Loucy (cell line): ENCODE measurements around the gene HIC1.

Experiments
- H2AFZ ChIP-seq: fragments of 200-600 bp; sonication (generic); 2 replicates; pipeline ENCODE4 v1.6.0; 2016; ENCODE audit warnings: antibody characterized with exemption, mild to moderate bottlenecking, low read length, moderate library complexity
- H3F3A ChIP-seq: fragments of 200-600 bp; 2 replicates; pipeline ENCODE4 v1.6.0; 2016; ENCODE audit warnings: antibody characterized with exemption, low read depth, mild to moderate bottlenecking
- H3K27me3 ChIP-seq: fragments of 200-600 bp; sonication (generic); 2 replicates; pipeline ENCODE4 v1.6.1; 2014; ENCODE audit warnings: low read length, mild to moderate bottlenecking; ENCODE audit not compliant: insufficient read depth, poor library complexity, severe bottlenecking
- H3K36me3 ChIP-seq: fragments of 200-600 bp; sonication (generic); 2 replicates; pipeline ENCODE4 v1.6.1; 2016; ENCODE audit warnings: low read length; ENCODE audit not compliant: insufficient read depth
- H3K4me1 ChIP-seq: fragments of 200-600 bp; sonication (generic); 2 replicates; pipeline ENCODE4 v1.5.1; 2014; ENCODE audit warnings: low read length, mild to moderate bottlenecking; ENCODE audit not compliant: insufficient read depth, poor library complexity, severe bottlenecking
- H3K4me2 ChIP-seq: fragments of 200-600 bp; sonication (generic); 2 replicates; pipeline ENCODE4 v1.6.0; 2014; ENCODE audit warnings: antibody characterized with exemption, low read length, low read depth, mild to moderate bottlenecking; ENCODE audit not compliant: poor library complexity, severe bottlenecking
- H3K4me3 ChIP-seq: fragments of 200-600 bp; sonication (generic); 2 replicates; pipeline ENCODE4 v1.5.1; 2014; ENCODE audit warnings: low read length, mild to moderate bottlenecking, mixed read lengths; ENCODE audit not compliant: poor library complexity, severe bottlenecking
- H3K79me2 ChIP-seq: fragments of 200-600 bp; sonication (generic); 2 replicates; pipeline ENCODE4 v1.6.1; 2014; ENCODE audit warnings: low read length; ENCODE audit not compliant: insufficient read depth
- H3K9ac ChIP-seq: fragments of 200-600 bp; sonication (generic); 2 replicates; pipeline ENCODE4 v1.6.0; 2014; ENCODE audit warnings: mild to moderate bottlenecking, low read depth, low read length, moderate library complexity; ENCODE audit not compliant: poor library complexity, severe bottlenecking
- H3K9me2 ChIP-seq: fragments of 200-600 bp; sonication (generic); replicated peaks from 2 replicates; pipeline ENCODE4 v1.6.1; 2016; ENCODE audit warnings: low read depth, low read length, mixed read lengths
- H3K9me3 ChIP-seq: fragments of 200-600 bp; sonication (generic); 2 replicates; pipeline ENCODE4 v1.6.1; 2014; ENCODE audit warnings: mild to moderate bottlenecking, antibody characterized with exemption, low read length, low read depth; ENCODE audit not compliant: insufficient read depth
- H4K20me1 ChIP-seq: fragments of 200-600 bp; sonication (generic); 2 replicates; pipeline ENCODE4 v1.6.0; 2014; ENCODE audit warnings: antibody characterized with exemption, low read length, mild to moderate bottlenecking; ENCODE audit not compliant: insufficient read depth, poor library complexity, severe bottlenecking
- EZH2phosphoT487 ChIP-seq: fragments of 200-600 bp; IDR thresholded peaks from 2 replicates; pipeline ENCODE4 v1.6.1; 2018; ENCODE audit warnings: antibody characterized with exemption, mild to moderate bottlenecking, moderate library complexity, borderline replicate concordance
- TF ChIP-seq, protein P1 (sequence below): fragments of 200-600 bp; sonication (generic); conservative IDR thresholded peaks from 2 replicates; pipeline ENCODE4 v1.5.1; 2014; ENCODE audit warnings: mild to moderate bottlenecking, antibody characterized with exemption, low read length

The HIC1 gene

DNA sequence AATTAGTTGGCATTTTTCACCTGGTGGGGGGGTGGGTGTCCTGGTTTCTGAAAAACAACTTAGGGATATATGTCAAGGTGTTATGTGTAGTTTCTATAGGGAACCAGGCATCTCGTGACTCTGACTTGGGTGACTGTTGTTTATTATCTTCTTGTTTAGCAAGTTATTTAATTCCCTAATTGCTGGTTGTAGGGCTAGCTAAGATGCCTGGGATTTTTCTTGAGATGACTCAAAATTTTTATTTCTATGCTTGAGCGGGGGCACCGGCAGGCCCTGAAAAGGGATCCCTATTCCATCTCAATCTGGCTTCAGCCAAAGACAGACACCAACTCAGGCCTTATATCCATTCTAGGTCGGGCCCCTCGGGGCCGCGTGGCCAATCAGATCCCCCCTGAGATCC is 21.8 kb upstream of the HIC1 start:
- Histone ChIP-seq H3K4me2 (no peak overlapping the region), H3K9ac (no peak overlapping the region)

DNA sequence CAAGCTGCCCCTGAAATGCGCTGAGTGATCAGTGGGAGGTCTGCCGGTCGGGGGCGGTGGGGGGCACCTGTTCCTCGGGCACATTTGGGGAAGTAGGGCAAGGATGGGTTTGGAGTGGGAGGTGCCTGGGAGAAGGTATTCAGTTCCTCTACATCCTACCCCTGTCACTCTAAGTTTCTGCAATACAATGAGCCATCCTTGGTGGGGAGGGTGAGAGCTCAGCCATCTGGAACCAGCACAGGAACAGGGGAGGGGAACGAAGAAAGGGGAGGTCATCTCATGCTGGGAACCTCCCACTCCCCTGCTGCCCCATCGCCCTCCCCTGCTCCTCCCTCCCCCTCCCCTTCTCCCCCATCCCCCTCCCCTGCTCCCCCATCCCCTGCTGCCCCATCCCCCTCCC is 20.7 kb upstream of the HIC1 start:
- TF ChIP-seq, protein P1, sequence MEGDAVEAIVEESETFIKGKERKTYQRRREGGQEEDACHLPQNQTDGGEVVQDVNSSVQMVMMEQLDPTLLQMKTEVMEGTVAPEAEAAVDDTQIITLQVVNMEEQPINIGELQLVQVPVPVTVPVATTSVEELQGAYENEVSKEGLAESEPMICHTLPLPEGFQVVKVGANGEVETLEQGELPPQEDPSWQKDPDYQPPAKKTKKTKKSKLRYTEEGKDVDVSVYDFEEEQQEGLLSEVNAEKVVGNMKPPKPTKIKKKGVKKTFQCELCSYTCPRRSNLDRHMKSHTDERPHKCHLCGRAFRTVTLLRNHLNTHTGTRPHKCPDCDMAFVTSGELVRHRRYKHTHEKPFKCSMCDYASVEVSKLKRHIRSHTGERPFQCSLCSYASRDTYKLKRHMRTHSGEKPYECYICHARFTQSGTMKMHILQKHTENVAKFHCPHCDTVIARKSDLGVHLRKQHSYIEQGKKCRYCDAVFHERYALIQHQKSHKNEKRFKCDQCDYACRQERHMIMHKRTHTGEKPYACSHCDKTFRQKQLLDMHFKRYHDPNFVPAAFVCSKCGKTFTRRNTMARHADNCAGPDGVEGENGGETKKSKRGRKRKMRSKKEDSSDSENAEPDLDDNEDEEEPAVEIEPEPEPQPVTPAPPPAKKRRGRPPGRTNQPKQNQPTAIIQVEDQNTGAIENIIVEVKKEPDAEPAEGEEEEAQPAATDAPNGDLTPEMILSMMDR: no peak
- TF ChIP-seq EZH2phosphoT487: no peak
- H3K4me2 ChIP-seq: no peak overlapping the region
- no peaks in the 10 kb centered on the region for H4K20me1 ChIP-seq
- no peak overlapping the region for H3K4me3 ChIP-seq
- peaks cover 10% of the 10 kb centered on the region for H3K4me1 ChIP-seq
- no peaks in the 10 kb centered on the region for H3F3A ChIP-seq
- no peaks in the 10 kb centered on the region for H3K9me3 ChIP-seq
- H3K9me2 ChIP-seq: no peaks in the 10 kb centered on the region
- no peak overlapping the region for H2AFZ ChIP-seq
- H3K27me3 ChIP-seq: no peaks in the 10 kb centered on the region
- H3K79me2 ChIP-seq: no peaks in the 10 kb centered on the region
- no peak overlapping the region for H3K9ac ChIP-seq
- H3K36me3 ChIP-seq: no peaks in the 10 kb centered on the region; the same call in 1 of the 2 replicates

More for the DNA sequence above, 21.8 kb upstream of the HIC1 start:
- no peaks in the 10 kb centered on the region for H3K27me3 ChIP-seq
- no peaks in the 10 kb centered on the region for H3K9me3 ChIP-seq
- peaks cover 10% of the 10 kb centered on the region for H3K4me1 ChIP-seq
- no peaks in the 10 kb centered on the region for H3F3A ChIP-seq
- H3K4me3 ChIP-seq: no peak overlapping the region
- no peak overlapping the region for H2AFZ ChIP-seq
- H3K9me2 ChIP-seq: no peaks in the 10 kb centered on the region
- H4K20me1 ChIP-seq: no peaks in the 10 kb centered on the region
- H3K79me2 ChIP-seq: no peaks in the 10 kb centered on the region
- no peaks in the 10 kb centered on the region; the same call in 1 of the 2 replicates for H3K36me3 ChIP-seq
- TF ChIP-seq, protein P1: no peak
- no peak for TF ChIP-seq EZH2phosphoT487

DNA sequence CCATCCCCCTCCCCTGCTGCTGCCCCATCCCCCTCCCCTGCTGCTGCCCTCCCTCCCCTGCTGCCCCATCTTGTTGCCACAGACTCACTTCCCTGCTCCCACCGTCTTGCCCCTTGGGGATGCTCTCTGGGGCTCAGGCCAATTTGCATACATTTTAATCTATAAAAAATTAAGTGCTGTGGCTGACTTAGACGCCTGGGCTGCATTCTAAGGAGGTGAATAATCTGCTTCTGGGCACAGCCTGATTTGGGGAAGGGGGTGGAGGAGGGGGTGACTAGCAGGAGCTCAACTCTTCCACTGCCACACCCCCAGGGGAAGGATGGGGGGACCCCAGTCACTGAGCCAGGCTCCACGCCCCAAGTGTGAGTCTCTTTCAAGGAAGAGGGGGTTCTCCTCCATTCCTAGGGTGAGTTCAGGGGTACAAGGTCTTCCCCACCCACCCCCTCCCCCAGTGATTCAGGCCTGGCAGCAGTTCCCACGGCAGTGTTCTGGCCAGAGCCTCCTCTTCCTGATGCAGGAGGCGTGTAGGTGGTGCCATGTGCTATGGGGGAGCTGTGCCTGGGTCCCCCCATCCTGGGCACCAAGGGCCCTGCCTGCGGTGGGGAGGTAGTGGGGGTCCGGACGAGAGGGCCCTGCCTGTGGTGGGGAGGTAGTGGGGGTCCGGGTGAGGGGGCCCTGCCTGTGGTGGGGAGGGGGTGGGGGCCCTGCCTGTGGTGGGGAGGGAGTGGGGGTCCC is 19.9 kb upstream of the HIC1 start:
- no peaks in the 10 kb centered on the region for H3K27me3 ChIP-seq
- H3K4me3 ChIP-seq: no peak overlapping the region
- no peak for TF ChIP-seq EZH2phosphoT487
- TF ChIP-seq, protein P1: no peak
- H3K9me3 ChIP-seq: no peaks in the 10 kb centered on the region
- no peak overlapping the region for H3K9ac ChIP-seq
- H4K20me1 ChIP-seq: no peaks in the 10 kb centered on the region
- H3F3A ChIP-seq: no peaks in the 10 kb centered on the region
- no peaks in the 10 kb centered on the region for H3K9me2 ChIP-seq
- peaks cover 10% of the 10 kb centered on the region for H3K4me1 ChIP-seq
- no peaks in the 10 kb centered on the region for H3K79me2 ChIP-seq
- no peak overlapping the region for H3K4me2 ChIP-seq
- no peak overlapping the region for H2AFZ ChIP-seq
- no peaks in the 10 kb centered on the region; the same call in 1 of the 2 replicates for H3K36me3 ChIP-seq
